OCI-LY7 (cell line): ENCODE data around the gene WNK2. TPM values are rescaled to one million over a fixed set of nuclear protein-coding genes. Genes with fewer than 3 reads are reported as not detected.

Experiments used
- BruUV-seq: library from RNA; stranded (reverse); fragments of 400-500 nt; replicated peaks from 2 replicates; lab custom pipeline; 2021; lab: Mats Ljungman, UMichigan
- CTCF ChIA-PET: fragments of 300-600 bp; sonication (Branson Sonifier 250); formaldehyde crosslinking; loops from one replicate; lab custom pipeline; 2022; ENCODE audit warnings: antibody characterized with exemption; ENCODE audit not compliant: unreplicated experiment; lab: Charles Lee
- POLR2A ChIA-PET: fragments of 300-600 bp; sonication (Branson Sonifier 250); formaldehyde crosslinking; loops from one replicate; lab custom pipeline; 2022; ENCODE audit warnings: antibody characterized with exemption; lab: Charles Lee
- DNase-seq: peaks from one replicate; pipeline ENCODE4 v3.0.0-alpha.2; 2015; ENCODE audit warnings: low spot score
- H2AFZ ChIP-seq: fragments of 200-600 bp; sonication (generic), shearing (Covaris generic); 2 replicates; pipeline ENCODE4 v1.6.1; 2014; ENCODE audit warnings: mild to moderate bottlenecking, antibody characterized with exemption, low read length, moderate library complexity
- H3K27ac ChIP-seq: fragments of 200-600 bp; sonication (generic); 2 replicates; pipeline ENCODE4 v1.5.1; 2014; ENCODE audit warnings: mixed run types, low read depth, mild to moderate bottlenecking, moderate library complexity, low read length, inconsistent platforms; ENCODE audit not compliant: poor library complexity, severe bottlenecking
- H3K36me3 ChIP-seq: fragments of 200-600 bp; sonication (generic); 2 replicates; pipeline ENCODE4 v1.6.1; 2014; ENCODE audit warnings: mild to moderate bottlenecking, antibody characterized with exemption, low read length, moderate library complexity, mixed read lengths; ENCODE audit not compliant: insufficient read depth
- H3K4me1 ChIP-seq: fragments of 200-600 bp; sonication (generic); 2 replicates; pipeline ENCODE4 v1.5.1; 2014; ENCODE audit warnings: mild to moderate bottlenecking, low read length; ENCODE audit not compliant: insufficient read depth, poor library complexity, severe bottlenecking
- H3K4me2 ChIP-seq: fragments of 200-600 bp; sonication (generic); 2 replicates; pipeline ENCODE4 v1.6.1; 2014; ENCODE audit warnings: mild to moderate bottlenecking, low read length
- H3K4me3 ChIP-seq: fragments of 200-600 bp; sonication (generic); 2 replicates; pipeline ENCODE4 v1.5.1; 2014; ENCODE audit warnings: mild to moderate bottlenecking, low read depth, low read length; ENCODE audit not compliant: poor library complexity, severe bottlenecking
- H3K79me2 ChIP-seq: fragments of 200-600 bp; sonication (generic); 2 replicates; pipeline ENCODE4 v1.6.1; 2016; ENCODE audit warnings: low read depth, mild to moderate bottlenecking, low read length, moderate library complexity, mixed read lengths; ENCODE audit not compliant: insufficient read depth
- H3K9me2 ChIP-seq: fragments of 200-600 bp; sonication (generic); 2 replicates; pipeline ENCODE4 v1.6.1; 2016; ENCODE audit warnings: mild to moderate bottlenecking, low read length, mixed read lengths; ENCODE audit not compliant: insufficient read depth
- H3K9me3 ChIP-seq: fragments of 200-600 bp; sonication (generic); 2 replicates; pipeline ENCODE4 v1.6.1; 2014; ENCODE audit warnings: mild to moderate bottlenecking, mixed run types, low read length, mixed read lengths
- H4K20me1 ChIP-seq: fragments of 200-600 bp; sonication (generic); 2 replicates; pipeline ENCODE4 v1.6.1; 2014; ENCODE audit warnings: mild to moderate bottlenecking, antibody characterized with exemption, low read length, moderate library complexity, mixed read lengths; ENCODE audit not compliant: insufficient read depth
- CTCF ChIP-seq: fragments of 200-600 bp; sonication (generic); conservative IDR thresholded peaks from 2 replicates; pipeline ENCODE4 v1.5.1; 2014; ENCODE audit warnings: mild to moderate bottlenecking, antibody characterized with exemption, low read length, moderate library complexity, mixed read lengths
- EZH2phosphoT487 ChIP-seq: fragments of 200-600 bp; sonication (generic); IDR thresholded peaks from 2 replicates; pipeline ENCODE4 v1.6.1; 2018; ENCODE audit warnings: low read depth, borderline replicate concordance, mild to moderate bottlenecking, mixed run types, antibody characterized with exemption, low read length, moderate library complexity, mixed read lengths
- intact Hi-C: fragments of 100-400 bp; cut with micrococcal nuclease; formaldehyde crosslinking; loops from one replicate; pipeline ENCODE4 v1.10.0; 2022; ENCODE audit not compliant: unreplicated experiment
- total RNA-seq, 2 experiments: library from RNA; depleted of rRNA in 1 of 2; stranded (reverse); fragments of >200 nt in 1 of 2; shearing (Covaris generic) in 1 of 2; gene quantifications; 2 replicates each; pipeline ENCODE4 v1.2.3, GENCODE V29; 2014 to 2022

Gene WNK2
- total RNA-seq, 2 experiments from 2014 or later, result 142 to 194 TPM

GRCh38 chr9:93190133-93190525 is 6.2 kb downstream of the WNK2 start:
- no peak overlapping the region for H3K4me3 ChIP-seq
- intact Hi-C loops, result no loop called here
- no peaks in the 10 kb centered on the region for H3K79me2 ChIP-seq
- peaks cover 21% of the 10 kb centered on the region for H3K4me1 ChIP-seq
- no peak overlapping the region for H3K4me2 ChIP-seq
- no peaks in the 10 kb centered on the region for H4K20me1 ChIP-seq
- H2AFZ ChIP-seq, result no peak overlapping the region
- no peaks in the 10 kb centered on the region for H3K9me3 ChIP-seq
- ChIA-PET CTCF (no interaction called here), POLR2A (no interaction called here)
- no peaks in the 10 kb centered on the region for H3K36me3 ChIP-seq
- H3K9me2 ChIP-seq, result no peaks in the 10 kb centered on the region
- no peak for DNase-seq
- BruUV-seq, result no TSS peak
- no peak overlapping the region for H3K27ac ChIP-seq
- TF ChIP-seq EZH2phosphoT487, result no peak
- no peak for TF ChIP-seq CTCF

DNA sequence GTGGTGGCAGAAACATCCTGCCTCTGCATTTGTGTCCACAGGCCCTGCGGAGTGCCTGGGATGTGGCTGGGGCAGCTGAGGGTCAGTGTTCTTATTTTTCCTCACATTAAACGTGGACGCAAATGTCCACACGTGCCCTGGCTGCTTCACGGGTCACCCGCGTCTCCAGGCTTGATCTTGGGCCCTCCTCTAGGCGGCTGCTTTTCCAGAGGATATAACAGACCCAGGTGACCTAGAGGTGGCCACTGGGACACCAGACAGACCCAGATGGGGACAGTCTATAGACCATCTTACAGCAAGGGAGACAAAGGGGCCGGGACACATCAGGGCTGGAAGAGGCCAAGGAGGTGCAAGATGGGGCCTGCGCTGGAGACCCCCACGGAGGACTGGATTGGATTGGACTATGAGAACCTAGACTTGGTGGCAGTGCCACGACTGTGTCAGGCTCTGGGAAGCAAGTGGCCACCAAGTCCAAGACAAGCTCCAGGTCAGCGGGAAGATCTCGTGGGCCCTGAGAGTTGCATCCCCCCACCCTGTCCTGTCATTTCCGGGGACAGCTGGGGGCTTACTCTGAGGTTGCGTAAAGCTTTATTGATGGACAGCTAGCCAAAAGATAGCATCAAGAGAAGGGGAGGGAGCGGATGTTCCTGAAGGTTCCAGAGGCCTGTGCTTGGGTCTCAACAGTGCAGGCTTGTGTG is 6.9 kb downstream of the WNK2 start:
- no peak overlapping the region for H3K27ac ChIP-seq
- no peak overlapping the region for H3K4me2 ChIP-seq
- ChIA-PET POLR2A (no interaction called here), CTCF (no interaction called here)
- H2AFZ ChIP-seq, result no peak overlapping the region
- H3K36me3 ChIP-seq, result no peaks in the 10 kb centered on the region
- no TSS peak for BruUV-seq
- H3K9me3 ChIP-seq, result no peaks in the 10 kb centered on the region
- H3K79me2 ChIP-seq, result no peaks in the 10 kb centered on the region
- TF ChIP-seq CTCF (no peak), EZH2phosphoT487 (no peak)
- no peaks in the 10 kb centered on the region for H4K20me1 ChIP-seq
- H3K9me2 ChIP-seq, result no peaks in the 10 kb centered on the region
- no peak for DNase-seq
- intact Hi-C loops, result no loop called here
- peaks cover 21% of the 10 kb centered on the region for H3K4me1 ChIP-seq
- H3K4me3 ChIP-seq, result no peak overlapping the region

GRCh38 chr9:93191354-93191660 is 7.4 kb downstream of the WNK2 start:
- ChIA-PET POLR2A (no interaction called here), CTCF (no interaction called here)
- H3K4me1 ChIP-seq, result peaks cover 21% of the 10 kb centered on the region
- no peak overlapping the region for H3K27ac ChIP-seq
- no peaks in the 10 kb centered on the region for H3K79me2 ChIP-seq
- H2AFZ ChIP-seq, result no peak overlapping the region
- H3K9me3 ChIP-seq, result no peaks in the 10 kb centered on the region
- no peak for TF ChIP-seq EZH2phosphoT487
- no peak for TF ChIP-seq CTCF
- H3K36me3 ChIP-seq, result no peaks in the 10 kb centered on the region
- no peak overlapping the region for H3K4me3 ChIP-seq
- intact Hi-C loops, result no loop called here
- no TSS peak for BruUV-seq
- no peak for DNase-seq
- no peaks in the 10 kb centered on the region for H4K20me1 ChIP-seq
- no peaks in the 10 kb centered on the region for H3K9me2 ChIP-seq
- H3K4me2 ChIP-seq, result no peak overlapping the region
